ENCODE data around the gene ADAMTSL4. TPM values are rescaled to one million over a fixed set of nuclear protein-coding genes. Genes with fewer than 3 reads are reported as not detected.
"Not testable (repeated sequence)": the region's sequence is repeated elsewhere in the genome, so short reads cannot be mapped to it uniquely, and the experiment has no call there.

The ADAMTSL4 gene
- total RNA-seq, 1 experiment from 2014 or later, result 9.5 TPM

GRCh38 chr1:150601540-150601939 is 52.3 kb downstream of the ADAMTSL4 start:
- no peak for ATAC-seq
- in situ Hi-C loops (cut with HindIII; ENCODE audit: low pct_unique_long_range_greater_than_20kb, low sequenced_read_pairs) (no loop called here), intact Hi-C loops (cut with micrococcal nuclease; ENCODE audit: unreplicated experiment) (no loop called here)
- Histone ChIP-seq H3K9me3 (ENCODE audit: control insufficient read depth, insufficient read depth, low read depth, low read length) (no peaks in the 10 kb centered on the region), H3K27me3 (ENCODE audit: control insufficient read depth, insufficient read depth, low read length) (no peaks in the 10 kb centered on the region), H3K36me3 (ENCODE audit: control insufficient read depth, insufficient read depth, low read length) (no peaks in the 10 kb centered on the region), H3K4me1 (ENCODE audit: control insufficient read depth, insufficient read depth, low read length) (peaks cover 15% of the 10 kb centered on the region), H3K4me3 (ENCODE audit: low read depth in 2 of 2, low read length in 2 of 2) (no peak overlapping the region), H3K27ac (ENCODE audit: low read length) (no peak overlapping the region)
- BruUV-seq (replicated peaks), result no TSS peak
- POLR2A ChIA-PET, result no interaction called here
- CTCF ChIA-PET, result no interaction called here
- DNase-seq (ENCODE audit: low read depth, low spot score), result no peak
- TF ChIP-seq CTCF (IDR thresholded peaks at IDR 0.05) (no peak), REST (IDR thresholded peaks at IDR 0.05; ENCODE audit: insufficient read depth in 1 of 2, low read depth in 2 of 2, low read length in 1 of 2) (no peak), POLR2AphosphoS5 (IDR thresholded peaks at IDR 0.05; ENCODE audit: low read depth, low read length) (no peak), SIN3A (IDR thresholded peaks at IDR 0.05; ENCODE audit: borderline replicate concordance, insufficient read depth, low read depth, low read length) (no peak), TCF7L2 (IDR thresholded peaks at IDR 0.05; ENCODE audit: low read depth, low read length) (no peak)

GRCh38 chr1:150602372-150602771 is 53.2 kb downstream of the ADAMTSL4 start:
- not testable (repeated sequence) for H3K27ac ChIP-seq (ENCODE audit: low read length); ATAC-seq
- POLR2A ChIA-PET, result interaction anchor here (0.7 kb wide), 2 partner anchors 27 to 39 kb away, joined by 7 to 10 read pairs; partner anchors contain the start of gene ENSA

GRCh38 chr1:150603711-150604110 is 54.5 kb downstream of the ADAMTSL4 start:
- in situ Hi-C loops (cut with HindIII; ENCODE audit: low pct_unique_long_range_greater_than_20kb, low sequenced_read_pairs), result no loop called here
- Histone ChIP-seq H3K9me3 (ENCODE audit: control insufficient read depth, insufficient read depth, low read depth, low read length) (no peaks in the 10 kb centered on the region), H3K4me1 (ENCODE audit: control insufficient read depth, insufficient read depth, low read length) (peaks cover 15% of the 10 kb centered on the region), H3K27ac (ENCODE audit: low read length) (peak overlapping the region; percentile 89), H3K4me3 (ENCODE audit: low read depth in 2 of 2, low read length in 2 of 2) (no peak overlapping the region), H3K27me3 (ENCODE audit: control insufficient read depth, insufficient read depth, low read length) (no peaks in the 10 kb centered on the region), H3K36me3 (ENCODE audit: control insufficient read depth, insufficient read depth, low read length) (no peaks in the 10 kb centered on the region)
- ChIA-PET CTCF (no interaction called here), POLR2A (interaction anchor here (0.8 to 1.0 kb wide), 2 partner anchors 15 to 33 kb away, joined by 3 read pairs; no protein-coding TSS in a partner anchor)
- TF ChIP-seq SIN3A (IDR thresholded peaks at IDR 0.05; ENCODE audit: borderline replicate concordance, insufficient read depth, low read depth, low read length), result no peak
- TF ChIP-seq CTCF (IDR thresholded peaks at IDR 0.05), result no peak
- TF ChIP-seq TCF7L2 (IDR thresholded peaks at IDR 0.05; ENCODE audit: low read depth, low read length), result no peak
- TF ChIP-seq REST (IDR thresholded peaks at IDR 0.05; ENCODE audit: insufficient read depth in 1 of 2, low read depth in 2 of 2, low read length in 1 of 2), result no peak
- no peak for TF ChIP-seq POLR2AphosphoS5 (IDR thresholded peaks at IDR 0.05; ENCODE audit: low read depth, low read length)
- BruUV-seq (replicated peaks), result no TSS peak
- no peak for ATAC-seq
- intact Hi-C loops (cut with micrococcal nuclease; ENCODE audit: unreplicated experiment), result no loop called here
- no peak for DNase-seq (ENCODE audit: low read depth, low spot score)

More at GRCh38 chr1:150602372-150602771, 53.2 kb downstream of the ADAMTSL4 start:
- H3K9me3 ChIP-seq (ENCODE audit: control insufficient read depth, insufficient read depth, low read depth, low read length); CTCF ChIA-PET; H3K36me3 ChIP-seq (ENCODE audit: control insufficient read depth, insufficient read depth, low read length); H3K4me3 ChIP-seq (ENCODE audit: low read depth in 2 of 2, low read length in 2 of 2); in situ Hi-C loops (cut with HindIII; ENCODE audit: low pct_unique_long_range_greater_than_20kb, low sequenced_read_pairs); DNase-seq (ENCODE audit: low read depth, low spot score); BruUV-seq (replicated peaks); intact Hi-C loops (cut with micrococcal nuclease; ENCODE audit: unreplicated experiment); H3K27me3 ChIP-seq (ENCODE audit: control insufficient read depth, insufficient read depth, low read length): not testable (repeated sequence)
- peaks cover 15% of the 10 kb centered on the region for H3K4me1 ChIP-seq (ENCODE audit: control insufficient read depth, insufficient read depth, low read length)

Data from Panc1 (cell line).